HCT116 (cell line): ENCODE results near the gene LRCH1. TPM values are rescaled to one million over a fixed set of nuclear protein-coding genes. Genes with fewer than 3 reads are reported as not detected.

Source experiments
- ATAC-seq: fragments of 200-7000 bp; cut with Tn5 transposase; 2 replicates; pipeline ENCODE4 v1.9.1; 2020; ENCODE audit warnings: mild to moderate bottlenecking, moderate library complexity
- BruUV-seq: library from RNA; stranded (reverse); fragments of 400-500 nt; replicated peaks from 2 replicates; lab custom pipeline; 2021; lab: Mats Ljungman, UMichigan
- CTCF ChIA-PET: fragments of 300-600 bp; sonication (Branson Sonifier 250); formaldehyde crosslinking; loops from one replicate; lab custom pipeline; 2021; ENCODE audit warnings: antibody characterized with exemption; lab: Charles Lee
- POLR2A ChIA-PET: fragments of 300-600, 350-600 bp; sonication (Branson Sonifier 250); formaldehyde crosslinking; loops from one replicate; lab custom pipeline; 2021; ENCODE audit warnings: antibody characterized with exemption; lab: Charles Lee
- RAD21 ChIA-PET, 2 experiments: fragments of 300-600 bp; sonication (Branson Sonifier 250); formaldehyde crosslinking; loops; one replicate each; lab custom pipeline; 2023; ENCODE audit warnings: low total read pairs in 2 of 2; ENCODE audit not compliant: uncharacterized antibody in 2 of 2, unreplicated experiment in 2 of 2, low non-redundant PET in 1 of 2; lab: Charles Lee
- DNase-seq: peaks from one replicate; pipeline ENCODE4 v3.0.0-alpha.2; 2010; ENCODE audit warnings: low read depth, low spot score
- H2AFZ ChIP-seq: fragments of 200-600 bp; shearing (Covaris generic), sonication (generic); 2 replicates; pipeline ENCODE4 v1.6.1; 2017; ENCODE audit warnings: low read depth, mixed run types, mixed read lengths, antibody characterized with exemption, low read length; ENCODE audit not compliant: poor library complexity, severe bottlenecking
- H3K27ac ChIP-seq: 2 replicates; pipeline ENCODE4 v1.5.1; 2012; ENCODE audit warnings: low read depth, low read length
- H3K27me3 ChIP-seq: fragments of 200-600 bp; sonication (generic); 2 replicates; pipeline ENCODE4 v1.6.1; 2016; ENCODE audit warnings: mixed run types, low read length, mixed read lengths; ENCODE audit not compliant: insufficient read depth
- H3K36me3 ChIP-seq, 2 experiments: fragments of 200-500 bp in 1 of 2; fragments of 200-600 bp in 1 of 2; sonication (Bioruptor generic) in 1 of 2; sonication (generic) in 1 of 2; 2 replicates each; pipeline versions ENCODE4 v1.5.1 to v1.6.1; 2014 to 2016; ENCODE audit warnings: low read length in 2 of 2, inconsistent platforms in 1 of 2, mixed read lengths in 1 of 2, mixed run types in 1 of 2; ENCODE audit not compliant: insufficient read depth in 2 of 2, control insufficient read depth in 1 of 2
- H3K4me1 ChIP-seq, 2 experiments: fragments of 200-600 bp in 1 of 2; sonication (generic) in 1 of 2; 2 replicates each; pipeline versions ENCODE4 v1.5.1 to v1.6.1; 2012 to 2017; ENCODE audit warnings: low read length in 2 of 2, inconsistent platforms in 1 of 2, mild to moderate bottlenecking in 1 of 2, mixed read lengths in 1 of 2, mixed run types in 1 of 2, moderate library complexity in 1 of 2; ENCODE audit not compliant: insufficient read depth in 2 of 2, control insufficient read depth in 1 of 2
- H3K4me2 ChIP-seq: fragments of 200-600 bp; sonication (generic); 2 replicates; pipeline ENCODE4 v1.6.1; 2017; ENCODE audit warnings: mixed run types, low read length, mixed read lengths
- H3K4me3 ChIP-seq, 2 experiments: fragments of 200-600 bp in 1 of 2; sonication (generic) in 1 of 2; replicated peaks in 1 of 2; 2 replicates each; pipeline ENCODE4 v1.5.1; 2011 to 2016; ENCODE audit warnings: low read length in 2 of 2, control low read depth in 1 of 2, low read depth in 1 of 2, mild to moderate bottlenecking in 1 of 2, mixed read lengths in 1 of 2, mixed run types in 1 of 2
- H3K79me2 ChIP-seq: fragments of 200-600 bp; sonication (generic); 2 replicates; pipeline ENCODE4 v1.6.1; 2017; ENCODE audit warnings: mild to moderate bottlenecking, mixed run types, low read length, moderate library complexity, mixed read lengths; ENCODE audit not compliant: insufficient read depth
- H3K9ac ChIP-seq: fragments of 200-600 bp; sonication (generic); 2 replicates; pipeline ENCODE4 v1.6.1; 2016; ENCODE audit warnings: low read length, mixed read lengths
- H3K9me2 ChIP-seq: fragments of 200-600 bp; sonication (generic), shearing (Covaris generic); 2 replicates; pipeline ENCODE4 v1.6.1; 2017; ENCODE audit warnings: mixed run types, mild to moderate bottlenecking, moderate library complexity; ENCODE audit not compliant: insufficient read depth
- H3K9me3 ChIP-seq, 2 experiments: fragments of 200-500 bp in 1 of 2; fragments of 200-600 bp in 1 of 2; sonication (Bioruptor generic) in 1 of 2; sonication (generic) in 1 of 2; 2 replicates each; pipeline ENCODE4 v1.6.1; 2014 to 2017; ENCODE audit warnings: low read length in 2 of 2, mixed read lengths in 2 of 2, inconsistent platforms in 1 of 2, low read depth in 1 of 2, mild to moderate bottlenecking in 1 of 2, mixed run types in 1 of 2, moderate library complexity in 1 of 2; ENCODE audit not compliant: control insufficient read depth in 1 of 2, insufficient read depth in 1 of 2
- H4K20me1 ChIP-seq: fragments of 200-600 bp; sonication (generic), shearing (Covaris generic); 2 replicates; pipeline ENCODE4 v1.6.1; 2017; ENCODE audit warnings: mixed run types, mild to moderate bottlenecking, moderate library complexity; ENCODE audit not compliant: insufficient read depth
- CEBPB ChIP-seq: IDR thresholded peaks from 2 replicates; pipeline ENCODE4 v1.6.1; 2012; ENCODE audit warnings: low read depth
- EGR1 ChIP-seq: IDR thresholded peaks from 2 replicates; pipeline ENCODE4 v1.6.1; 2012; ENCODE audit warnings: low read depth
- ELF1 ChIP-seq: IDR thresholded peaks from 2 replicates; pipeline ENCODE4 v1.6.1; 2012; ENCODE audit warnings: low read depth, borderline replicate concordance
- EZH2 ChIP-seq: fragments of 200-600 bp; sonication (generic); IDR thresholded peaks from 2 replicates; pipeline ENCODE4 v1.6.1; 2017; ENCODE audit warnings: antibody characterized with exemption, mixed run types
- EZH2phosphoT487 ChIP-seq: fragments of 200-600 bp; IDR thresholded peaks from 2 replicates; pipeline ENCODE4 v1.6.1; 2018; ENCODE audit warnings: antibody characterized with exemption, borderline replicate concordance
- FOSL1 ChIP-seq: IDR thresholded peaks from 2 replicates; pipeline ENCODE4 v1.6.1; 2012; ENCODE audit warnings: low read depth
- JUND ChIP-seq: IDR thresholded peaks from 2 replicates; pipeline ENCODE4 v1.6.1; 2012
- RAD21 ChIP-seq: IDR thresholded peaks from 2 replicates; pipeline ENCODE4 v1.6.1; 2012; ENCODE audit warnings: low read depth, mild to moderate bottlenecking
- SP1 ChIP-seq: IDR thresholded peaks from 2 replicates; pipeline ENCODE4 v1.6.1; 2012; ENCODE audit warnings: low read depth
- TCF7L2 ChIP-seq: IDR thresholded peaks from 2 replicates; pipeline ENCODE4 v1.7.0; 2011; ENCODE audit warnings: borderline replicate concordance, inconsistent platforms; ENCODE audit not compliant: insufficient read depth, insufficient read length; ENCODE audit errors: extremely low read depth
- YY1 ChIP-seq: IDR thresholded peaks from 2 replicates; pipeline ENCODE4 v1.6.1; 2011; ENCODE audit warnings: low read length, low read depth, moderate library complexity, mild to moderate bottlenecking; ENCODE audit not compliant: insufficient replicate concordance; ENCODE audit errors: extremely low read depth
- ZNF274 ChIP-seq: fragments of 200-500 bp; sonication (Bioruptor generic); IDR thresholded peaks from 2 replicates; pipeline ENCODE4 v1.6.1; 2014; ENCODE audit warnings: mild to moderate bottlenecking, low read depth, low read length, inconsistent platforms
- intact Hi-C: fragments of 100-400 bp; cut with micrococcal nuclease; formaldehyde crosslinking; loops from 2 replicates; pipeline ENCODE4 v1.10.0; 2022
- total RNA-seq: library from RNA; stranded (reverse); gene quantifications from one replicate; pipeline ENCODE4 v1.2.1, GENCODE V29; 2021; ENCODE audit not compliant: unreplicated experiment
- TF ChIP-seq, protein P1 (sequence below): IDR thresholded peaks from 2 replicates; pipeline ENCODE4 v1.6.1; 2012; ENCODE audit warnings: low read depth
- TF ChIP-seq, protein P2 (sequence below): IDR thresholded peaks from 2 replicates; pipeline ENCODE4 v1.6.1; 2012
- TF ChIP-seq, protein P3 (sequence below): IDR thresholded peaks from 2 replicates; pipeline ENCODE4 v1.6.1; 2012
- TF ChIP-seq, protein P4 (sequence below), 3 experiments: fragments of 200-600 bp in 1 of 3; sonication (generic) in 1 of 3; IDR thresholded peaks in 2 of 3; conservative IDR thresholded peaks in 1 of 3; 2 replicates each; pipeline ENCODE4 v1.5.1; 2012 to 2017; ENCODE audit warnings: low read depth in 2 of 3, low read length in 2 of 3, antibody characterized with exemption in 1 of 3, borderline replicate concordance in 1 of 3, control low read depth in 1 of 3, mild to moderate bottlenecking in 1 of 3, mixed read lengths in 1 of 3, mixed run types in 1 of 3, moderate library complexity in 1 of 3; ENCODE audit not compliant: insufficient read depth in 1 of 3

The LRCH1 gene
- total RNA-seq, 1 experiment from 2014 or later, result 15.6 TPM

DNA sequence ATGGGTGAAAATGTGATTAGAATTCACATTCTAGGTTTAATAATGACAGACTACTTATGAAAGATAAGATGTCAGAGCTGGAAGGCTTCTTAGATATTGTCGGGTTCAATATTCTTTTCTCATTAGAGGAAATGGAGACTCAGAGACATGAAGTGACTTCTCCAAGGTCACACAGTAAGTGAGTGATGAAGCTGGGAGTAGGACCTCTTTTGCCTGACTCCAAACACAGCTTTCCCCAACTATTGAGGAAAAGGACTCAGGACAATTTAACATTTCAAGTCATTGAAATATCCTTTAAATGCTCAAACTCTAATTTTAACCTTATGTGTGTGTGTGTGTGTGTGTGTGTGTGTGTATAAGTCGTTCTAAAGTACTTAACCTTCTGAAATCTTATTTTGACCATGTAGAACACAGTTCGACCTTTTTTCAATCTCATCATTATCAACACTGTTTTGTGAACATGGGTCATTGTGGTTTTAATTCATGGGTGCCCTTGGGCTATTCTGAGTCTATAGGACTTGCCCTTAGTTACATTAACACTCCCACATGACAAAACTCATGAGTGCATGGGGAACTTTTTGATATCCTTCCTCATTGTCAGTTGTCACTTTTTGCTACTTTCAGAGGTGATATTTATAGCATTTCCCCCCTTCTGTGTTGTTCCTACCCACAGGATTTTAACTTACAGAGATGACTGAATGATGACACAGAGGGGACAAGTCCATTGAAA lies 53.0 kb downstream of the LRCH1 start (continued):
- TF ChIP-seq, protein P1, sequence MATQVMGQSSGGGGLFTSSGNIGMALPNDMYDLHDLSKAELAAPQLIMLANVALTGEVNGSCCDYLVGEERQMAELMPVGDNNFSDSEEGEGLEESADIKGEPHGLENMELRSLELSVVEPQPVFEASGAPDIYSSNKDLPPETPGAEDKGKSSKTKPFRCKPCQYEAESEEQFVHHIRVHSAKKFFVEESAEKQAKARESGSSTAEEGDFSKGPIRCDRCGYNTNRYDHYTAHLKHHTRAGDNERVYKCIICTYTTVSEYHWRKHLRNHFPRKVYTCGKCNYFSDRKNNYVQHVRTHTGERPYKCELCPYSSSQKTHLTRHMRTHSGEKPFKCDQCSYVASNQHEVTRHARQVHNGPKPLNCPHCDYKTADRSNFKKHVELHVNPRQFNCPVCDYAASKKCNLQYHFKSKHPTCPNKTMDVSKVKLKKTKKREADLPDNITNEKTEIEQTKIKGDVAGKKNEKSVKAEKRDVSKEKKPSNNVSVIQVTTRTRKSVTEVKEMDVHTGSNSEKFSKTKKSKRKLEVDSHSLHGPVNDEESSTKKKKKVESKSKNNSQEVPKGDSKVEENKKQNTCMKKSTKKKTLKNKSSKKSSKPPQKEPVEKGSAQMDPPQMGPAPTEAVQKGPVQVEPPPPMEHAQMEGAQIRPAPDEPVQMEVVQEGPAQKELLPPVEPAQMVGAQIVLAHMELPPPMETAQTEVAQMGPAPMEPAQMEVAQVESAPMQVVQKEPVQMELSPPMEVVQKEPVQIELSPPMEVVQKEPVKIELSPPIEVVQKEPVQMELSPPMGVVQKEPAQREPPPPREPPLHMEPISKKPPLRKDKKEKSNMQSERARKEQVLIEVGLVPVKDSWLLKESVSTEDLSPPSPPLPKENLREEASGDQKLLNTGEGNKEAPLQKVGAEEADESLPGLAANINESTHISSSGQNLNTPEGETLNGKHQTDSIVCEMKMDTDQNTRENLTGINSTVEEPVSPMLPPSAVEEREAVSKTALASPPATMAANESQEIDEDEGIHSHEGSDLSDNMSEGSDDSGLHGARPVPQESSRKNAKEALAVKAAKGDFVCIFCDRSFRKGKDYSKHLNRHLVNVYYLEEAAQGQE, result no peak
- no peak for TF ChIP-seq RAD21

DNA sequence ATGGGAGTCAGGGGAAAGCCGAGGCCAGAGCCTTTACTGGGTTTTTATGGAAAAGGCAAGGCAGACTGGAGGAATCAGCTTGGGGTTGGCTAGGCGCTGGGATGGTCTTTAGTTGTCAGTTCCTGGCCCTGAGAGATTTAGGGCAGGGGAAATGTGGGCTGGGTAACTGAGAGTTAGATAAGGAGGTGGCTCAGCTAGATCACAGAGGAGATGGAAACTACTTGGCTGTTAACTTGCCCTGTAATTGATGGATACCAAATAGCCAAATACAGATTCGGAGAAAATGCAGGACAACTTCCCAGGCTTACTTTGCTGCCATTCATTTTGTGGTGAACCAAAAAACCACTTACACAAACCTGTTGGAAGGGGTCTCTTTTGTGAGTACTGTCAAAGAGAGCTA lies 54.0 kb downstream of the LRCH1 start:
- Histone ChIP-seq H4K20me1 (no peaks in the 10 kb centered on the region), H3K27ac (peak overlapping the region; percentile 3), H3K9me3 (no peaks in the 10 kb centered on the region), H3K4me3 (peak overlapping the region in 1 of 2 experiments; percentile 40; a peak in 2 of 4 replicates), H3K9ac (peak overlapping the region; percentile 16), H3K36me3 (no peaks in the 10 kb centered on the region), H3K27me3 (no peaks in the 10 kb centered on the region), H3K4me1 (peaks cover 60 to 79% of the 10 kb centered on the region in 2 experiments), H2AFZ (no peak overlapping the region), H3K4me2 (peak overlapping the region; percentile 70), H3K79me2 (peaks cover 77% of the 10 kb centered on the region)
- no peak for ATAC-seq
- intact Hi-C loops, result no loop called here
- RAD21 ChIA-PET, result no interaction called here
- no TSS peak for BruUV-seq
- POLR2A ChIA-PET, result no interaction called here
- CTCF ChIA-PET, result no interaction called here
- no peak for DNase-seq
- no peak for TF ChIP-seq YY1
- TF ChIP-seq SP1, result no peak
- TF ChIP-seq CEBPB, result no peak
- TF ChIP-seq ELF1, result no peak
- no peak for TF ChIP-seq RAD21
- TF ChIP-seq ZNF274, result no peak
- TF ChIP-seq EZH2phosphoT487, result no peak
- TF ChIP-seq, protein P2, sequence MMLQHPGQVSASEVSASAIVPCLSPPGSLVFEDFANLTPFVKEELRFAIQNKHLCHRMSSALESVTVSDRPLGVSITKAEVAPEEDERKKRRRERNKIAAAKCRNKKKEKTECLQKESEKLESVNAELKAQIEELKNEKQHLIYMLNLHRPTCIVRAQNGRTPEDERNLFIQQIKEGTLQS, result no peak
- TF ChIP-seq, protein P3, sequence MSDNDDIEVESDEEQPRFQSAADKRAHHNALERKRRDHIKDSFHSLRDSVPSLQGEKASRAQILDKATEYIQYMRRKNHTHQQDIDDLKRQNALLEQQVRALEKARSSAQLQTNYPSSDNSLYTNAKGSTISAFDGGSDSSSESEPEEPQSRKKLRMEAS, result no peak
- no peak for TF ChIP-seq JUND
- TF ChIP-seq FOSL1, result no peak
- TF ChIP-seq, protein P4, sequence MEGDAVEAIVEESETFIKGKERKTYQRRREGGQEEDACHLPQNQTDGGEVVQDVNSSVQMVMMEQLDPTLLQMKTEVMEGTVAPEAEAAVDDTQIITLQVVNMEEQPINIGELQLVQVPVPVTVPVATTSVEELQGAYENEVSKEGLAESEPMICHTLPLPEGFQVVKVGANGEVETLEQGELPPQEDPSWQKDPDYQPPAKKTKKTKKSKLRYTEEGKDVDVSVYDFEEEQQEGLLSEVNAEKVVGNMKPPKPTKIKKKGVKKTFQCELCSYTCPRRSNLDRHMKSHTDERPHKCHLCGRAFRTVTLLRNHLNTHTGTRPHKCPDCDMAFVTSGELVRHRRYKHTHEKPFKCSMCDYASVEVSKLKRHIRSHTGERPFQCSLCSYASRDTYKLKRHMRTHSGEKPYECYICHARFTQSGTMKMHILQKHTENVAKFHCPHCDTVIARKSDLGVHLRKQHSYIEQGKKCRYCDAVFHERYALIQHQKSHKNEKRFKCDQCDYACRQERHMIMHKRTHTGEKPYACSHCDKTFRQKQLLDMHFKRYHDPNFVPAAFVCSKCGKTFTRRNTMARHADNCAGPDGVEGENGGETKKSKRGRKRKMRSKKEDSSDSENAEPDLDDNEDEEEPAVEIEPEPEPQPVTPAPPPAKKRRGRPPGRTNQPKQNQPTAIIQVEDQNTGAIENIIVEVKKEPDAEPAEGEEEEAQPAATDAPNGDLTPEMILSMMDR (IDR thresholded peaks at IDR 0.05 in 2 of 3, conservative IDR thresholded peaks at IDR 0.05 in 1 of 3; ENCODE audit: borderline replicate concordance in 1 of 3, insufficient read depth in 1 of 3, low read depth in 2 of 3, low read length in 2 of 3), result no peak
- no peak for TF ChIP-seq EGR1
- TF ChIP-seq TCF7L2, result no peak
- no peak for TF ChIP-seq EZH2
- TF ChIP-seq, all 23 proteins: peak for 0
- no peaks in the 10 kb centered on the region for H3K9me2 ChIP-seq
